ENCODE results near the gene RNF114.
"Not testable (repeated sequence)": the region's sequence is repeated elsewhere in the genome, so short reads cannot be mapped to it uniquely, and the experiment has no call there.

Gene RNF114

GRCh38 chr20:49987868-49988690 lies 51.9 kb downstream of the RNF114 start:
- no peaks in the 10 kb centered on the region for H3K9me3 Mint-ChIP-seq
- peaks cover 74% of the 10 kb centered on the region for H3K4me1 Mint-ChIP-seq
- peak overlapping the region; percentile 66 to 83 (median 69) for H3K4me3 Mint-ChIP-seq
- peaks cover 32% of the 10 kb centered on the region for H3K36me3 Mint-ChIP-seq (ENCODE audit: low read depth)
- H3K27me3 Mint-ChIP-seq (ENCODE audit: low read depth), result peaks cover 6% of the 10 kb centered on the region
- peak overlapping the region; percentile 87 to 95 (median 89) for H3K27ac Mint-ChIP-seq
- TF ChIP-seq CTCF (IDR thresholded peaks at IDR 0.05; ENCODE audit: unreplicated experiment in 3 of 3), result no peak

GRCh38 chr20:49989234-49990065 lies 53.3 kb downstream of the RNF114 start:
- H3K27ac Mint-ChIP-seq, result peak overlapping the region; percentile 87 to 95 (median 89)
- no peak for TF ChIP-seq CTCF (IDR thresholded peaks at IDR 0.05; ENCODE audit: unreplicated experiment in 3 of 3)
- H3K4me1 Mint-ChIP-seq, result peaks cover 69% of the 10 kb centered on the region
- peaks cover 4% of the 10 kb centered on the region for H3K27me3 Mint-ChIP-seq (ENCODE audit: low read depth)
- peaks cover 28% of the 10 kb centered on the region for H3K36me3 Mint-ChIP-seq (ENCODE audit: low read depth)
- peak overlapping the region; percentile 40 to 70 (median 51) for H3K4me3 Mint-ChIP-seq
- H3K9me3 Mint-ChIP-seq, result no peaks in the 10 kb centered on the region

GRCh38 chr20:49990271-49990720 lies 54.1 kb downstream of the RNF114 start:
- peaks cover 62% of the 10 kb centered on the region for H3K4me1 Mint-ChIP-seq
- peaks cover 4% of the 10 kb centered on the region for H3K27me3 Mint-ChIP-seq (ENCODE audit: low read depth)
- peak overlapping the region; percentile 87 to 95 (median 89) for H3K27ac Mint-ChIP-seq
- TF ChIP-seq CTCF (IDR thresholded peaks at IDR 0.05; ENCODE audit: unreplicated experiment in 3 of 3), result no peak
- no peaks in the 10 kb centered on the region for H3K9me3 Mint-ChIP-seq
- H3K36me3 Mint-ChIP-seq (ENCODE audit: low read depth), result peaks cover 21% of the 10 kb centered on the region
- H3K4me3 Mint-ChIP-seq, result peak overlapping the region; percentile 2 to 28 (median 7)

- no peak for TF ChIP-seq CTCF (IDR thresholded peaks at IDR 0.05; ENCODE audit: unreplicated experiment in 3 of 3)
- peak overlapping the region in 1 of 3 experiments; percentile 44 for H3K27ac Mint-ChIP-seq
- no peak overlapping the region for H3K4me3 Mint-ChIP-seq
- H3K4me1 Mint-ChIP-seq, result peaks cover 33% of the 10 kb centered on the region
- no peaks in the 10 kb centered on the region for H3K9me3 Mint-ChIP-seq
- H3K36me3 Mint-ChIP-seq (ENCODE audit: low read depth), result no peaks in the 10 kb centered on the region
- peaks cover 4% of the 10 kb centered on the region for H3K27me3 Mint-ChIP-seq (ENCODE audit: low read depth)
Measured at GRCh38 chr20:49993301-49993751, 57.1 kb downstream of the RNF114 start.

GRCh38 chr20:49995586-49995985 lies 59.4 kb downstream of the RNF114 start:
- no peaks in the 10 kb centered on the region for H3K9me3 Mint-ChIP-seq
- peaks cover 10% of the 10 kb centered on the region for H3K4me1 Mint-ChIP-seq
- H3K27me3 Mint-ChIP-seq (ENCODE audit: low read depth), result peaks cover 4% of the 10 kb centered on the region
- no peak for TF ChIP-seq CTCF (IDR thresholded peaks at IDR 0.05; ENCODE audit: unreplicated experiment in 3 of 3)
- H3K36me3 Mint-ChIP-seq (ENCODE audit: low read depth), result no peaks in the 10 kb centered on the region
- H3K4me3 Mint-ChIP-seq, result no peak overlapping the region
- H3K27ac Mint-ChIP-seq, result peak overlapping the region in 1 of 3 experiments; percentile 54

- H3K27ac Mint-ChIP-seq, result peak overlapping the region in 1 of 3 experiments; percentile 50
- H3K36me3 Mint-ChIP-seq (ENCODE audit: low read depth); H3K9me3 Mint-ChIP-seq; H3K4me3 Mint-ChIP-seq; H3K27me3 Mint-ChIP-seq (ENCODE audit: low read depth); H3K4me1 Mint-ChIP-seq: not testable (repeated sequence)
Measured at GRCh38 chr20:49998478-49999188, 62.4 kb downstream of the RNF114 start.

Measured in nephron (organoid).